ENCODE results near the gene DISC1. TPM values are rescaled to one million over a fixed set of nuclear protein-coding genes. Genes with fewer than 3 reads are reported as not detected.
A peak's percentile ranks its signal among the peaks of the same experiment; 100 is the strongest.
"Not testable (repeated sequence)": the region's sequence is repeated elsewhere in the genome, so short reads cannot be mapped to it uniquely, and the experiment has no call there.

Gene DISC1
- total and polyA plus RNA-seq, 11 donors: 0.76 to 12.8 (median 4.3) TPM

DNA sequence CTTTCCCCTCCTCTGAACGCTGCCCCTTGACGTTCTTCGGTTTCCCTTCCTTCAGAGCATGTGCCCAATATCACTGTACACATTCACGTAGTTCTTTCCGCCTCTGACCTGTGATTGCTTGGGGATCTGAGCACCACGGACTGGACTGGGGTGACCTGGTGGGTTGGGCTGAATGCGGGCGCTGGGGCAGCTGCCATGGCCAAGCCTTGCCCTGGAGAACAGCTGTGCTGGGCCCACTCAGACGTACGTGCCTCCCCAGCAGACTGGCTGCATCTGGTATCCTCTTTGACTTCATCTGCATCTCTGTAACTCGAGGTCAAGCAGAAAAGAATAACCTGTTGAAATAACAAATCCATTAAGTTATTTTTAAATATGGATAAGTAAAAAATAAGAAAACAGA, 35.1 kb upstream of the DISC1 start:
- H3K9me3 ChIP-seq: no peaks in the 10 kb centered on the region
- H3K4me3 ChIP-seq: no peak overlapping the region
- TF ChIP-seq POLR2A (IDR thresholded peaks at IDR 0.05): no peak
- TF ChIP-seq, protein P1, sequence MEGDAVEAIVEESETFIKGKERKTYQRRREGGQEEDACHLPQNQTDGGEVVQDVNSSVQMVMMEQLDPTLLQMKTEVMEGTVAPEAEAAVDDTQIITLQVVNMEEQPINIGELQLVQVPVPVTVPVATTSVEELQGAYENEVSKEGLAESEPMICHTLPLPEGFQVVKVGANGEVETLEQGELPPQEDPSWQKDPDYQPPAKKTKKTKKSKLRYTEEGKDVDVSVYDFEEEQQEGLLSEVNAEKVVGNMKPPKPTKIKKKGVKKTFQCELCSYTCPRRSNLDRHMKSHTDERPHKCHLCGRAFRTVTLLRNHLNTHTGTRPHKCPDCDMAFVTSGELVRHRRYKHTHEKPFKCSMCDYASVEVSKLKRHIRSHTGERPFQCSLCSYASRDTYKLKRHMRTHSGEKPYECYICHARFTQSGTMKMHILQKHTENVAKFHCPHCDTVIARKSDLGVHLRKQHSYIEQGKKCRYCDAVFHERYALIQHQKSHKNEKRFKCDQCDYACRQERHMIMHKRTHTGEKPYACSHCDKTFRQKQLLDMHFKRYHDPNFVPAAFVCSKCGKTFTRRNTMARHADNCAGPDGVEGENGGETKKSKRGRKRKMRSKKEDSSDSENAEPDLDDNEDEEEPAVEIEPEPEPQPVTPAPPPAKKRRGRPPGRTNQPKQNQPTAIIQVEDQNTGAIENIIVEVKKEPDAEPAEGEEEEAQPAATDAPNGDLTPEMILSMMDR (IDR thresholded peaks at IDR 0.05): no peak
- H3K36me3 ChIP-seq: no peaks in the 10 kb centered on the region
- H3K27me3 ChIP-seq: no peaks in the 10 kb centered on the region
- WGBS, 4 donors: 50 to 69% (median 60%) methylated on average over 11 of the region's 11 CpGs
- peaks cover 0 to 23% (median 7%) of the 10 kb centered on the region in 12 donors for H3K4me1 ChIP-seq
- intact Hi-C loops (cut with DNase I): loop anchor here in 7 of 10 donors (2.0 to 10.0 kb wide), 6 partner anchors 59 to 347 kb away; partner anchors contain the start of genes EGLN1 (in 2 of the 7) and GNPAT (in 1 of the 7)
- peak in 1 of 4 donors; percentile 18 for ATAC-seq
- no peak for DNase-seq
- peak overlapping the region in 1 of 12 donors; percentile 10 for H3K27ac ChIP-seq

DNA sequence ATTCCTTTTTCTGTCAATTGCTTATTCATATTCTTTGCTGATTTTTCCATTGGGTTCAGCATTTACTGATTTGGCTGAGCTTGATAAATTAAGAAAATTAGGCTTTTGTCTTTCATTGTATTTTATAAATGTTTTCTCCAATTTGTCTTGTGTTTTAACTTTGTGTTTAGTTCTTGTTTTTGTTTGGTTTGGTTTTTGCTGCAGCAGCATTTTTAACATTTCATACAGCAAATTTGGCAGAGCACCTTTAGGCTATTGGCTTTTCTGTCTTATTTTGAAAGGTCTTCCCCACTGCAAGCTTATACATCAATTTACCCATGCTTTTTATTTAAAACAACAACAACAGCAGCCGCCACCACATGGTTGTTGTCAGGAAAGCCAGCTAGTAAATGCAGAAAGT, 33.8 kb upstream of the DISC1 start:
- intact Hi-C loops (cut with DNase I): loop anchor here in 5 of 10 donors (5.0 to 10.0 kb wide), 4 partner anchors 61 to 348 kb away; partner anchors contain the start of genes EGLN1 (in 1 of the 5) and GNPAT (in 1 of the 5)
- no peaks in the 10 kb centered on the region for H3K36me3 ChIP-seq
- no peaks in the 10 kb centered on the region for H3K9me3 ChIP-seq
- H3K4me3 ChIP-seq: no peak overlapping the region
- no peaks in the 10 kb centered on the region for H3K27me3 ChIP-seq
- no peak for ATAC-seq
- no peak for TF ChIP-seq POLR2A (IDR thresholded peaks at IDR 0.05)
- TF ChIP-seq, protein P1 (IDR thresholded peaks at IDR 0.05): no peak
- WGBS, 4 donors: 66 to 99% (median 83%) methylated on average over 1 of the region's 1 CpG
- peaks cover 0 to 29% (median 7%) of the 10 kb centered on the region in 12 donors for H3K4me1 ChIP-seq
- no peak for DNase-seq
- H3K27ac ChIP-seq: no peak overlapping the region

DNA sequence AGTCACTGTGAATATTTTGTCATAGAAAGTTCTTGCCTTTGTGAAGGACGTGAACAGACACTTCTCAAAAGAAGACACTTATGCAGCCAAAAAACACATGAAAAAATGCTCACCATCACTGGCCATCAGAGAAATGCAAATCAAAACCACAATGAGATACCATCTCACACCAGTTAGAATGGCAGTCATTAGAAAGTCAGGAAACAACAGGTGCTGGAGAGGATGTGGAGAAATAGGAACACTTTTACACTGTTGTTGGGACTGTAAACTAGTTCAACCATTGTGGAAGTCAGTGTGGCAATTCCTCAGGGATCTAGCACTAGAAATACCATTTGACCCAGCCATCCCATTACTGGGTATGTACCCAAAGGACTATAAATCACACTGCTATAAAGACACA, 33.3 kb upstream of the DISC1 start:
- not testable (repeated sequence) for H3K27ac ChIP-seq, H3K27me3 ChIP-seq, H3K4me3 ChIP-seq, ATAC-seq, H3K9me3 ChIP-seq, DNase-seq, H3K36me3 ChIP-seq
- H3K4me1 ChIP-seq: peaks cover 0 to 31% (median 7%) of the 10 kb centered on the region in 12 donors
- intact Hi-C loops (cut with DNase I): loop anchor here in 5 of 10 donors (5.0 to 10.0 kb wide), 4 partner anchors 61 to 348 kb away; partner anchors contain the start of genes EGLN1 (in 1 of the 5) and GNPAT (in 1 of the 5)
- WGBS, 4 donors: 91 to 95% (median 92%) methylated on average over 1 of the region's 1 CpG

DNA sequence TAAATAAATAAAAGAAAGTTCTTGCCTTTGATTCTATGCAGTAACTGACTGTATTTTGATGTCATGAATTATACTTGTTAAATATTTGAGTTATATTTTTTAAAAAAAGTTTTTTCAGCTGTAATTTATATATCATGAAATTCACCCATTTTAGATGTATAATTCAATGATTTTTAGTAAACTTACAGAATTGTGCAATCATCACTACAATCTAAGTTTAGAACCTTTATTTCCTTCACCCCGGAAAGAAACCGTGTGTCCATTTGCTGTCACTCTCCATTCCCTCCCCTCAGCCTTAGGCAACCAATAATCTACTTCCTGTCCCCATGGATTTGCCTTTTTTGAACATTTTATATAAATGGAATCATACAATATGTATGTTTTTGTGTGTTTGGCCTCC, 32.5 kb upstream of the DISC1 start:
- intact Hi-C loops (cut with DNase I): loop anchor here in 5 of 10 donors (5.0 to 10.0 kb wide), 4 partner anchors 62 to 349 kb away; partner anchors contain the start of genes EGLN1 (in 1 of the 5) and GNPAT (in 1 of the 5)
- TF ChIP-seq, protein P1 (IDR thresholded peaks at IDR 0.05): no peak
- no peak for TF ChIP-seq POLR2A (IDR thresholded peaks at IDR 0.05)

More for the DNA sequence above, 32.5 kb upstream of the DISC1 start:
- no peaks in the 10 kb centered on the region for H3K36me3 ChIP-seq
- no peak overlapping the region for H3K27ac ChIP-seq
- peaks cover 0 to 32% (median 7%) of the 10 kb centered on the region in 12 donors for H3K4me1 ChIP-seq
- no peaks in the 10 kb centered on the region for H3K27me3 ChIP-seq
- no peak overlapping the region for H3K4me3 ChIP-seq
- H3K9me3 ChIP-seq: no peaks in the 10 kb centered on the region
- 54 to 92% (median 65%) methylated on average over 2 of the region's 2 CpGs for WGBS, 4 donors
- DNase-seq (no peak), ATAC-seq (no peak)
